OCI-LY3 (cell line): Measurements from ENCODE around the gene CCL4L2.
"Not testable (repeated sequence)": the region's sequence is repeated elsewhere in the genome, so short reads cannot be mapped to it uniquely, and the experiment has no call there.

ENCODE experiments used
- H2AFZ ChIP-seq: fragments of 200-600, 300-600 bp; shearing (Covaris generic); 2 replicates; pipeline ENCODE4 v1.6.0; 2014; ENCODE audit warnings: antibody characterized with exemption, low read depth, low read length
- H3K27ac ChIP-seq: fragments of 200-600, 300-600 bp; sonication (generic); 2 replicates; pipeline ENCODE4 v1.5.1; 2014; ENCODE audit warnings: mild to moderate bottlenecking, low read length, moderate library complexity, mixed read lengths
- H3K27me3 ChIP-seq: fragments of 200-600, 300-600 bp; sonication (generic); 2 replicates; pipeline ENCODE4 v1.6.1; 2014; ENCODE audit warnings: low read depth, low read length, mixed read lengths
- H3K36me3 ChIP-seq: fragments of 200-600, 300-600 bp; sonication (generic); replicated peaks from 2 replicates; pipeline ENCODE3; 2014; ENCODE audit warnings: low read depth, low read length, mixed read lengths
- H3K4me1 ChIP-seq: fragments of 300-600, 200-600 bp; sonication (generic); 2 replicates; pipeline ENCODE4 v1.6.1; 2014; ENCODE audit warnings: low read length, mixed read lengths
- H3K4me2 ChIP-seq: fragments of 200-600, 300-600 bp; sonication (generic); 2 replicates; pipeline ENCODE4 v1.6.1; 2014; ENCODE audit warnings: low read length, mixed read lengths
- H3K4me3 ChIP-seq: fragments of 300-600, 200-600 bp; sonication (generic); 2 replicates; pipeline ENCODE4 v1.5.1; 2014; ENCODE audit warnings: antibody characterized with exemption, mild to moderate bottlenecking, low read length, moderate library complexity
- H3K79me2 ChIP-seq: fragments of 300-600, 200-600 bp; shearing (Covaris generic); 2 replicates; pipeline ENCODE4 v1.6.1; 2014; ENCODE audit warnings: mild to moderate bottlenecking, low read length, mixed read lengths
- H3K9ac ChIP-seq: fragments of 300-600, 200-600 bp; shearing (Covaris generic); 2 replicates; pipeline ENCODE4 v1.6.0; 2014; ENCODE audit warnings: mild to moderate bottlenecking, low read length, moderate library complexity
- H3K9me3 ChIP-seq: fragments of 200-600, 300-600 bp; shearing (Covaris generic); 2 replicates; pipeline ENCODE4 v1.6.1; 2014; ENCODE audit warnings: low read length, mixed read lengths; ENCODE audit not compliant: insufficient read depth
- H4K20me1 ChIP-seq: fragments of 200-600, 300-600 bp; sonication (generic); 2 replicates; pipeline ENCODE4 v1.6.1; 2016; ENCODE audit warnings: low read length, mixed read lengths; ENCODE audit not compliant: insufficient read depth
- EZH2phosphoT487 ChIP-seq: fragments of 200-600 bp; shearing (Covaris generic); IDR thresholded peaks from 2 replicates; pipeline ENCODE4 v1.6.1; 2018; ENCODE audit warnings: antibody characterized with exemption, mixed run types, low read depth
- TF ChIP-seq, protein P1 (sequence below): fragments of 200-600, 300-600 bp; sonication (generic); IDR thresholded peaks from 2 replicates; pipeline ENCODE4 v1.5.1; 2014; ENCODE audit warnings: antibody characterized with exemption, low read length, low read depth

The CCL4L2 gene

DNA sequence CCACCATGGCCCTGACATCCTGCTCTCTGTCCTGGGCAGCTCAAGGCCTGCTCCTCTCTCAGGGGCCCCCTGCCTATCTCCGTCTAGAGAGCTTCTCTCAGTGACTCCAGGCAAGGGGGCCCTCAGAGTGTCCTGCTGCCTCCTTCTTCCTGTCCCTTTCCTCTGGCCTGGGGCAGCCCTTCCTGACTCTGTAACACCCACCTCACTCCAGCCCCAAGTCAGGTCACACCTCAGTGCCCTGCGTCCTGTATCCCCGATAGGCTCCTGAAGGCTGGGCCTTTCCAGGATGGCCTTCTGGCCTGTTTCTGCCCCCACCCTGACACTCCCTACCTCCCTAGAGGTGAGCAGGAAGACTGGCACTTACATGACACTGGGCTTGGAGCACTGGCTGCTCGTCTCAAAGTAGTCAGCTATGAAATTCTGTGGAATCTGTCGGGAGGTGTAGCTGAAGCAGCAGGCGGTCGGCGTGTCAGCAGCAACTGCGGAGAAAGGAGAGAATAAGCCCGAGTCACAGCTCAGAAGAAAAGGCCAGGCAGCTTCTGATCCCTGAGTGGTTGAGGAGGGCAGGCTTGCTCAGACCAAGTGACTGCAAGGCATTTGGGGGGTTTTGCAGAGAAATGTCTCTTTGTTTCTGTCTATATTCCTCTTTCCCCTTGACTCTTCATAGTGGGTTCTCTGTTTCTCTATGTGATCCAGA, 15.3 kb upstream of the CCL4L2 start:
- Histone ChIP-seq H3K9me3 (no peaks in the 10 kb centered on the region), H3K79me2 (no peaks in the 10 kb centered on the region), H3K4me2 (no peak overlapping the region), H3K9ac (no peak overlapping the region), H3K4me1 (no peaks in the 10 kb centered on the region), H3K4me3 (no peak overlapping the region), H3K27ac (no peak overlapping the region), H4K20me1 (no peaks in the 10 kb centered on the region), H3K36me3 (no peaks in the 10 kb centered on the region), H3K27me3 (no peaks in the 10 kb centered on the region), H2AFZ (no peak overlapping the region)
- TF ChIP-seq, protein P1, sequence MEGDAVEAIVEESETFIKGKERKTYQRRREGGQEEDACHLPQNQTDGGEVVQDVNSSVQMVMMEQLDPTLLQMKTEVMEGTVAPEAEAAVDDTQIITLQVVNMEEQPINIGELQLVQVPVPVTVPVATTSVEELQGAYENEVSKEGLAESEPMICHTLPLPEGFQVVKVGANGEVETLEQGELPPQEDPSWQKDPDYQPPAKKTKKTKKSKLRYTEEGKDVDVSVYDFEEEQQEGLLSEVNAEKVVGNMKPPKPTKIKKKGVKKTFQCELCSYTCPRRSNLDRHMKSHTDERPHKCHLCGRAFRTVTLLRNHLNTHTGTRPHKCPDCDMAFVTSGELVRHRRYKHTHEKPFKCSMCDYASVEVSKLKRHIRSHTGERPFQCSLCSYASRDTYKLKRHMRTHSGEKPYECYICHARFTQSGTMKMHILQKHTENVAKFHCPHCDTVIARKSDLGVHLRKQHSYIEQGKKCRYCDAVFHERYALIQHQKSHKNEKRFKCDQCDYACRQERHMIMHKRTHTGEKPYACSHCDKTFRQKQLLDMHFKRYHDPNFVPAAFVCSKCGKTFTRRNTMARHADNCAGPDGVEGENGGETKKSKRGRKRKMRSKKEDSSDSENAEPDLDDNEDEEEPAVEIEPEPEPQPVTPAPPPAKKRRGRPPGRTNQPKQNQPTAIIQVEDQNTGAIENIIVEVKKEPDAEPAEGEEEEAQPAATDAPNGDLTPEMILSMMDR = no peak
- no peak for TF ChIP-seq EZH2phosphoT487

DNA sequence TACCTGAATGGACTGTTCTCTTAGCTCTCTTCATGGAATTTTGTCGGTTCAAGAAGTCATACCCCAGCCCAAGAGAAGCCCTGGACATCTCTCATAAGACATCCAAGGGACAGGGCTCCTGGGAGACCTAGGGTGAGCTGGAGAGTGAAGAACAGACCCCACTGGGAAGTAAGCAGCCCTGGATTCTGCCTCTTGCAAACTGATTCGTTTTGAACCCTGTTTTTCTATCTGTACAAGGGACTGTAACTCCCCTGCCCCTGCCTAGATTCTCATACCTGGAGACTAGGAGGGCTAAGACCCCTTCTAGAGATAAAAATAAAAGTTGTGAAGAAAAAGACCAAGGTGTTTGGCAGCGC, 14.8 kb upstream of the CCL4L2 start:
- Histone ChIP-seq H3K27ac (no peak overlapping the region), H2AFZ (no peak overlapping the region), H3K4me3 (no peak overlapping the region), H3K79me2 (no peaks in the 10 kb centered on the region), H3K4me2 (no peak overlapping the region), H3K27me3 (no peaks in the 10 kb centered on the region), H3K36me3 (no peaks in the 10 kb centered on the region), H3K9ac (no peak overlapping the region), H3K4me1 (no peaks in the 10 kb centered on the region), H4K20me1 (no peaks in the 10 kb centered on the region), H3K9me3 (no peaks in the 10 kb centered on the region)
- TF ChIP-seq EZH2phosphoT487 = no peak
- TF ChIP-seq, protein P1 = no peak

DNA sequence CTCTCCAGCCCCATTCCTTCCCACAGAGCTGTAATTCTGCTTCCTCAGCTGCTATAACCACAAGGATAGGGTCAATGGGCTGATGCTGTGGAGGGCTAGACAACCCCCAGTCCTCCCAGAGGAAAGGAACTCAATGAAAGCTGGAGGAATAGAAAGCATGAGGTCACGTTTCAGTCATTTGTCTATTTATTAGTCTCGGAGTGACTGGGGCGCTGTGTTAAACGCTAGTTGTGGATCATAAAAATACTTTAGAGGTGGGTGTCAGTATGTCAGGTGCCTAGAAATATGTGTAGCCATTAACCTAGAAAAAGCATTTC, 13.5 kb upstream of the CCL4L2 start:
- Histone ChIP-seq H3K9ac (no peak overlapping the region), H3K27ac (no peak overlapping the region)
- TF ChIP-seq EZH2phosphoT487 = no peak
- TF ChIP-seq, protein P1 = no peak

DNA sequence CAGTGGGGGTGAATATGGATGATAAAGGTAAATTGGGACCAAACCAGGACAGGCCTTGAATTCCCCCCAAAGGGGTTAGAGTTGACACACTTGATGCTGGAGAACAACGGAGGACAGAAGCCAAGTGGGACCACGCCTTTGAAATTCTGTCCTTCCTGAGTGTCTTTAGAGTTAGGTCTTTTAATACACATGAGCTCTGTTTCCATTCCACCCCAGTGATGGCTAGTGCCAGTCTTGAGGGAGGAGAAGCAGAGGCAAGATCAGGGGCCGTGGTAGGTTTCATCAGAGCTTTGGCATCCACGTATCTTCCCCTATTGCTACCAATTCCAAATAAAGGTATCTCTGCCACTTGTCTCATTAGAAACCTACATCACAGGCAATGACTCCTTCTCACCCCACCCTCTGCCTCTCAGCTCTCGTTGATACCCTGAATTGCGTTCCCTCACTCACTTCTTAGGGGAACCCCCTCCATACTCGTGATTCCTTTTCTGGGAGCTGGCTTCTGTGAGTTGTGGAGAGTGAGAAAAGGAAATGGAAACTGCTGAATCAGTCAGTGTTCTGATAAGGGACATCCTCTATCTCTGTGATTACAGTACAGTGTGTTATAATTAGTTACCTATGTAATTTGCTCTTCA, 11.9 kb upstream of the CCL4L2 start:
- Histone ChIP-seq H3K79me2 (no peaks in the 10 kb centered on the region), H3K9me3 (no peaks in the 10 kb centered on the region), H4K20me1 (no peaks in the 10 kb centered on the region), H2AFZ (no peak overlapping the region), H3K4me1 (no peaks in the 10 kb centered on the region), H3K4me3 (no peak overlapping the region), H3K36me3 (no peaks in the 10 kb centered on the region), H3K27ac (no peak overlapping the region), H3K4me2 (no peak overlapping the region), H3K9ac (no peak overlapping the region), H3K27me3 (no peaks in the 10 kb centered on the region)
- TF ChIP-seq, protein P1 = no peak
- TF ChIP-seq EZH2phosphoT487 = no peak

More for the DNA sequence above, 13.5 kb upstream of the CCL4L2 start:
- no peak overlapping the region for H3K4me3 ChIP-seq
- no peak overlapping the region for H2AFZ ChIP-seq
- H3K4me2 ChIP-seq = no peak overlapping the region
- H3K4me1 ChIP-seq = no peaks in the 10 kb centered on the region
- H3K27me3 ChIP-seq = no peaks in the 10 kb centered on the region
- no peaks in the 10 kb centered on the region for H4K20me1 ChIP-seq
- no peaks in the 10 kb centered on the region for H3K36me3 ChIP-seq
- no peaks in the 10 kb centered on the region for H3K79me2 ChIP-seq
- H3K9me3 ChIP-seq = no peaks in the 10 kb centered on the region

DNA sequence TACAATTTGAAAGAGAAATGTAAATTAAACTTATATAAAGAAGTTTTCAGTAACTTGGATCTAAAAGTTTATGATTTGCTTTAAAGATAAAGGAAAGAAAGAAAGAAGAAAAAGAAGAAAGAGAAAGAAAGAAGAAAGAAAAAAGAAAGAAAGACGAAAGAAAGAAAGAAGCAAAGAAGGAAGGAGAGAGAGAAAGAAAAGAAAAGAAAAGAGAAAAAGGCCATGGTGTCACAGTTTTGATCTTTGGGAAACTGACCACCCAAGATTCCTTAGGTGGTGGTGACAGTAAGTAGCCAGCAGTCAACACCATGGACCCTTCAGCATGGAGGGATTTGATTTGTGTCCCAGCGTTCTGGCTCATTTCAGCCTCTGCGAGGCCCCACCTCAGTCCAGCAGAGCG, 9.8 kb upstream of the CCL4L2 start:
- not testable (repeated sequence) for H3K4me2 ChIP-seq, H3K36me3 ChIP-seq, H3K27me3 ChIP-seq, H2AFZ ChIP-seq, H3K79me2 ChIP-seq, H3K27ac ChIP-seq, H3K9me3 ChIP-seq, H3K9ac ChIP-seq, H3K4me1 ChIP-seq, H3K4me3 ChIP-seq, H4K20me1 ChIP-seq

DNA sequence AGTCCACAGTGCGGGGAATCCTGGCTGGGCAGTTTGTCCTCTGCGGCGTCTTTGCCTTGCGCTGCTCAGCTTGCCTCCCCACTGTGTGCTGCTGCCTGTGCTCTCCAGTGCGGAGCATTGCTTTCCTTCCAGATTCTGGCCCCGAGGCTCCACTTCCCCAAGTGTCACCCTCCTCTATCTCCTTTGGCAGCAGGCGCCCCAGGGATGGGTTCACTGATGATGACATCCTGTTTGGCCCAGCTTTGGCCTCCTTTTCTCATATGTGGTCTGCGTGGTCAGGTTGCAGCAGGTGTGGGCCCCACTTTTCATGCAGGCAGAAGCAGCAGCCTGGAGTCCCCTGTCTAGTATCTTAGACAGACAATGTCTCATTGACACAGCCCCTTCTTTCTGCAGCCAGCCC, 9.4 kb upstream of the CCL4L2 start:
- not testable (repeated sequence) for H3K4me2 ChIP-seq, H3K4me3 ChIP-seq, H3K79me2 ChIP-seq, H3K27me3 ChIP-seq, H3K9ac ChIP-seq, H3K4me1 ChIP-seq, H4K20me1 ChIP-seq, H3K36me3 ChIP-seq, H2AFZ ChIP-seq, H3K27ac ChIP-seq, H3K9me3 ChIP-seq
